Measurements from ENCODE around the gene AGO3. TPM values are rescaled to one million over a fixed set of nuclear protein-coding genes. Genes with fewer than 3 reads are reported as not detected.
A peak's percentile ranks its signal among the peaks of the same experiment; 100 is the strongest.

Gene AGO3
- total RNA-seq, 4 donors from 2014 or later, result 19.9 to 23.3 (median 21.0) TPM

- Histone ChIP-seq H3K27ac (replicated peaks in 1 of 4) (peak overlapping the region in 1 of 4 donors; percentile 99), H3K4me3 (no peak overlapping the region), H3K36me3 (no peaks in the 10 kb centered on the region), H3K27me3 (no peaks in the 10 kb centered on the region), H3K9me3 (no peaks in the 10 kb centered on the region), H3K4me1 (peaks cover 8 to 62% (median 54%) of the 10 kb centered on the region in 4 donors)
- TF ChIP-seq POLR2AphosphoS5 (IDR thresholded peaks at IDR 0.05) (no peak), POLR2A (IDR thresholded peaks at IDR 0.05; ENCODE audit: low read depth) (no peak), CTCF (IDR thresholded peaks at IDR 0.05) (no peak), EP300 (IDR thresholded peaks at IDR 0.05) (no peak)
- DNase-seq (ENCODE audit: extremely low spot score), result no peak
- intact Hi-C loops (cut with DNase I), result no loop called here
Observed at GRCh38 chr1:35932941-35933340, 2.0 kb downstream of the AGO3 start.

GRCh38 chr1:35935442-35936388, 4.8 kb downstream of the AGO3 start:
- Histone ChIP-seq H3K36me3 (no peaks in the 10 kb centered on the region), H3K4me3 (no peak overlapping the region), H3K27me3 (no peaks in the 10 kb centered on the region), H3K9me3 (no peaks in the 10 kb centered on the region), H3K27ac (replicated peaks in 1 of 4) (peak overlapping the region in 2 of 4 donors; percentile 47 to 49), H3K4me1 (peaks cover 3 to 54% (median 50%) of the 10 kb centered on the region in 4 donors)
- no peak for TF ChIP-seq EP300 (IDR thresholded peaks at IDR 0.05)
- TF ChIP-seq CTCF (IDR thresholded peaks at IDR 0.05), result no peak
- no peak for TF ChIP-seq POLR2AphosphoS5 (IDR thresholded peaks at IDR 0.05)
- intact Hi-C loops (cut with DNase I), result no loop called here
- WGBS, result 35% methylated on average over 2 of the region's 2 CpGs
- no peak for DNase-seq (ENCODE audit: extremely low spot score)

- TF ChIP-seq POLR2A (IDR thresholded peaks at IDR 0.05; ENCODE audit: low read depth), result no peak
- TF ChIP-seq POLR2AphosphoS5 (IDR thresholded peaks at IDR 0.05), result no peak
- no peak for TF ChIP-seq CTCF (IDR thresholded peaks at IDR 0.05)
- no peak for TF ChIP-seq EP300 (IDR thresholded peaks at IDR 0.05)
- Histone ChIP-seq H3K9me3 (no peaks in the 10 kb centered on the region), H3K27me3 (no peaks in the 10 kb centered on the region), H3K27ac (replicated peaks in 1 of 4) (peak overlapping the region in 1 of 4 donors; percentile 47), H3K4me3 (no peak overlapping the region), H3K4me1 (peaks cover 3 to 63% (median 50%) of the 10 kb centered on the region in 4 donors), H3K36me3 (no peaks in the 10 kb centered on the region)
- DNase-seq (ENCODE audit: extremely low spot score), result no peak
- intact Hi-C loops (cut with DNase I), result no loop called here
- WGBS, result 82% methylated on average over 3 of the region's 3 CpGs
Observed at GRCh38 chr1:35936838-35937237, 5.9 kb downstream of the AGO3 start.

GRCh38 chr1:35939484-35939883, 8.6 kb downstream of the AGO3 start:
- 98% methylated on average over 3 of the region's 3 CpGs for WGBS
- intact Hi-C loops (cut with DNase I), result no loop called here
- H3K9me3 ChIP-seq, result no peaks in the 10 kb centered on the region
- peaks cover 3 to 56% (median 41%) of the 10 kb centered on the region in 4 donors for H3K4me1 ChIP-seq
- H3K4me3 ChIP-seq, result no peak overlapping the region
- no peak for DNase-seq (ENCODE audit: extremely low spot score)
- no peak overlapping the region for H3K27ac ChIP-seq (replicated peaks in 1 of 4)
- no peaks in the 10 kb centered on the region for H3K27me3 ChIP-seq
- TF ChIP-seq EP300 (IDR thresholded peaks at IDR 0.05), result no peak
- TF ChIP-seq POLR2A (IDR thresholded peaks at IDR 0.05; ENCODE audit: low read depth), result no peak
- TF ChIP-seq POLR2AphosphoS5 (IDR thresholded peaks at IDR 0.05), result no peak
- no peak for TF ChIP-seq CTCF (IDR thresholded peaks at IDR 0.05)
- no peaks in the 10 kb centered on the region for H3K36me3 ChIP-seq
